HG03565 (cell line): ENCODE measurements around the gene UST.
"Not testable (repeated sequence)": the region's sequence is repeated elsewhere in the genome, so short reads cannot be mapped to it uniquely, and the experiment has no call there.

Experiments
- ATAC-seq: cut with Tn5 transposase; IDR thresholded peaks from one replicate; pipeline ENCODE4 v1.9.1; 2021; ENCODE audit warnings: mild to moderate bottlenecking, moderate library complexity; ENCODE audit not compliant: unreplicated experiment

Gene UST

DNA sequence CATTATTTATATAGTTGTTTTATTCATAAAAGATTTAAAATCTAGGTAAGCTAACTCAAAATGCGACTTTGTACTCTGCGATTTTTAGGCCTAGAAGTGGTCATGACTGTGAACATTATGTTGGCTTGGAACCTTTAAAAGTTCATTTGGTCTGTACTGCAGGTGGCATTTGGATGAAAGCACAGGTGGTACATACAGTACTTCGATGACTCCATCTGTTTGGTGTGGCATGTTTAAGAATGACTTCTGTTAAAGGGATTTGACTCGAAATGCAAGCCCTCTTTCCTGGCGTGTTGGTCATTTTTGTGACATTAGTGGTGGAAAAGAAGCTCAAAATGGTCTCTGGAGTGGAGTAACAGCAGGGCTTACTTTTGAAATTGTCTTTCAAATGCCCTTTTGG, 118.1 kb downstream of the UST start:
- no peak for ATAC-seq

DNA sequence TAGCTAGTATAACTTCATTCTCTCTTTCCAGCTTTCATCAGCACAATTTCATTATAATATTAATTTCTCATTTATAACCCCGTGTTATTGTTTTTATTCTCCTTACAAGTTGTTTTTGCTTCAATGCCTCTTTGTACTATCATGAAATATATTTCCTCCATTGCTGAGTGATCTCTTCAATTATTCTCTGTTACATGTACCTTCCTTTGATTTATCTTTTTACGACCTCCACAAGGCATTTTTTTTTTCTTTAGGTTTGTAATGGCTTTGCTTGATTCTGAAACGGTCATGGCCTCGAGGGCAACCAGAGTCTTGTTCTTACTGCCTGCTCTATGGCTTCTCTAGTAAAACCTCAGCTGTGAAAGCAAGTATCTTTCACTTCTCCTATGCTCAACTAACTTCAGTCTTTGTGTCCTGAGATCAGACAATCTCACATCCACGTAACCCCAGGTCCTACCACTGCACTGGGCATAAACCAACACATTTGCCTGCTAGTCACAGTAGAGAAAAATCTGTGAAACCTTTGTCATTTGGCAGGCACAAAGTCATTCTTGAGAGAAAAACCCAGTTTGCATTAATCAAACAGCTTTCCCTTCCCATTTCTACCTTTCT, 119.9 kb downstream of the UST start:
- peak; percentile 93 for ATAC-seq

DNA sequence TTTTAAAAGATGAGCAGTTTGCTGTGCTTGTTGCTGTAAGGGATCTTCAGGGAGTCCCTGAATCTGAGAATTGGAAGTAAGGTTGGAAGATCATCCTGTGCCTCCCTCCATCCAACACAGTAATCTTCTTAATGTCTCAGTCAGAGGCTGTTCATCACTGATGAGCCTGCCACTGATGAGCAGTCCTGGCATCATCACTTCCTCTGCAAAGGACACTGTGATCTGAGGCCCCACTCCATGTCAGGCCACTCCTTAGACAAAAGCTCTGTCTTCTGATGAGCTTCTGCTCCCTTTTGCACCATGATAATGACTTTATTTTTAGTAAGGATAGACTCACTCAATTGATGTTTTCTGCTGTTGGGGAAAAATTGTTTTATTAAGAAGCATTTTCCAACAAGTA, 121.0 kb downstream of the UST start:
- ATAC-seq = no peak

DNA sequence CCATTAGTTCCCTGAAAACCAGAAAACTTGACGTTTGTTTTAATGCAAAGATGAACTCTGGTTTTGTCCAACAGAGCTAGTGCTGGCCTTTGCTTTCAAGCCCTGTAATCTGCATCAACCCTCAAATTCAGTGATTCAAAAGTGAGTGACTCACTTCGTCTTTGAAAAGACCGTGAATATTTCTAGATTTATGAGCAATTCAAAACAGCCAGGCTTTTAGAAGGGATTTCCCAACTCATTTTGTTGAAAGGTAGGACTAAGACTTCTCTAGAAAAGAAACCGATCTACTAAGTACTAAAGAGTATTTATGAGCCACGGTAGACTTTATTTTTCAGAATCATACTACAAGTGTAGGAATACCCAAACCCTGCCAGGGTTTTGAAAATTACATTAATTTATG, 121.5 kb downstream of the UST start:
- ATAC-seq = no peak

DNA sequence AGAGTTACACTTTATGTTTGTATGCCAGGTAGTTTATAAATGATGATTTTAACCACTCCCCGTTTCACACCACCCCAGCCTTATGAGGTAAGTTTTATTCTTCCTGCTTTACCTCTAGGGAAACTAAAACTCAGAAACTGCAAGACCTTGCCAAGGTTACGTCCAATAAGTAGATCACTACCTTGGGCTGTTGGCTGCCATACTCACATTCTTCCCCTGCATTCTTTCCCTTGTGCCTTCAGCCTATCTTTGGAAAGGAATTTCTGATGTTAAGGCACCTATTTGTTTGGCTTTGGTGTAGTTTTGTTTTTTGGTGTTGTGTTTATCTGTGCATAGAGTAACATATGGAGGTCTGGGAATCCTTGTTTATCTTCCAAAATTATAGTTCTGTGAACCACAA, 122.1 kb downstream of the UST start:
- ATAC-seq = no peak

DNA sequence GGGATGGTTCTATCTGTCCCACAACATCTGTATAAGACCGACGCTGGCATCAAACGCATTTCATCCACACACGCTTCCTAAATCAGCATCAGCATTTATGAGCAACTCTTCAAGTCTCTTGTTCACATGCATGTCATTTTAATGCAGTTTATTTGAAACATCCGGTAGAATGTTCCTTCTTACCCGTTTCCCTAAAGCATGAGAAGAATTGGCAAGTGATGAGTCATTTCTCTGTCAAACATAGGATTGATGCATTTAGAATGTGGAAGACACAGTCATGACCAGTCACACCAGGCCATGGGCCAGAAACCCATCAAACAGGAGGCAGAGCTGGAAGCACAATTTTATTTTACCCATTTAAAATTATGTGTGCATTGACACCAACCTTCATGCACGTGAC, 122.8 kb downstream of the UST start:
- ATAC-seq = no peak

DNA sequence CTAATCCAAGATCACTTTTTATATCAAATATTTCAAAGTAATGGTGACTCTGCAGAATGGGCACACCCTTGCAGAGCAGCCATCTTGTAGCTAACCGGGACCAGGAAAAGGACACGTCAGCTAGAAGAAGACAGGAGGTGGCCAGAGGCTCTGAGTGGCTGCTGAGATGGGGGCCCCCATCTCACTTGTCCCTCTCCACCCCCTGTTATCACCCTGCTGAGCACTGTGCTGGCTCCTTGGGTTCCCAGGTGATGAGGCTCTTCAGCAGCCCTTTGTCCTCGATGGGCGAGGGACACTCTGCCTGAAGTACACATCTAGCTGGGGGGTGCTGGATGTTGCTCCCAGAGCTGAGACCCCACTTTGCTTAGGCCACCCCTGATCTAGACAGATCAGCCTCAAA, 126.3 kb downstream of the UST start:
- no peak for ATAC-seq

DNA sequence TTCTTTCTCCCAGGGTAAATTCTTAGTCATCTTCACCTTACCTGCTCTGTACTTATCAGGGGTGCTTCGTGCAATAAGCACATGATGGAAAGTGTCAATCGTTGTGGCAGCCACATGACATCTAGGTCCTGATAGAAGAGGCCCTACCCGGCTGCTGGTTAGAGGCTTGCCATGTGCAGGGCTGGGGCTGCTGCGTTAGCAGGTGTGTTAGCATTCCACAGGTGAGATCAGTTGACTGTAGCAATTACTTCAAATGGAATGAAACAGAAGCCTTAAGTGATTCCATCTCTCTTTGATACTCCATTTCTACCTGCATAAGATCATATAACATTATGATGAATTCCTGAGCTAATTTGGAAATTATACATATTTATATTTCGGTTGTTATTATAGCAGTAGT, 127.0 kb downstream of the UST start:
- no peak for ATAC-seq

DNA sequence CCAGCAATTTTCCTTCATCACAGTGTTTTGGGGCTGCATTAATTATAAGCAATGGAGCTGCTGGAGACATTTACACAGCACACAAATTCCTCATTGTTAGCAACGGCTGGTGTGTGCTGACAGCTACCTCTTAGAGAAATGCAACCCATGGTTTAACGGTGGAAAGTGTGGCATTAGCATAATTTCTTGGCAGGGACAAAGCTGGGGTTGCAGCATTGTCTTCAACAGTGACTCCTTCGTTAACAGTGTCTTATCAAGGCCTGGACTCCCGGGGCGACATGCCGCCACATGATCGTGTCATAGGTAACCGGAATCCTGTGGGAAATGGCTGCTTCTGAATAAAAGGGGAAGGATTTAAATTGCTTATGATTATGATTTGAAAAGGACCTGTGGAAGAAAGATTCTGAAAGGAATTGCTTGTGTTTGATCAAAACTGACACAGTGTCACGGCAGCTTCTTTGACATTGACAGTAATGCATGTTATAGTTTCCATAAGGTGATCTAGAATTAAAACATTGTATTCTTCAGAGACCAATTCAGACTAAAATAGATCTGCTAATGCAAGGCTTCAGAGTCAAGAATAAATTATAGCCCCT, 128.0 kb downstream of the UST start:
- no peak for ATAC-seq

DNA sequence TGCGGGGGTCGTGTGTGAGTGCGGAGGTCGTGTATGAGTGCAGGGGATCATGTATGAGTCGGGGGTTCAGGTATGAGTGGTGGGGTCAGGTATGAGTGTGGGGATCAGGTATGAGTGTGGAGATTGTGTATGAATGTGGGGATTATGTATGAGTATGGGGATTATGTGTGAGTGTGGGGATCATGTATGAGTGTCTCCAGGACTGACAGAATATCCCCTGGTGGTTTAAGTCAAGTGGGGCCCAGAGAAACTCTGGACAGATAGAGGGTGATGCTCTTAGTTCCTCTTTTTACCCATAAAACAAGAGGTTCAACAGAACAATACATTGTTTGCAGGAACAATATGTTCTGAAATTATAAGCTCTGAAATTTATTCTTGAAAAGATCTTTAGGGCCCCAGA, 131.9 kb downstream of the UST start:
- ATAC-seq = peak; percentile 57

DNA sequence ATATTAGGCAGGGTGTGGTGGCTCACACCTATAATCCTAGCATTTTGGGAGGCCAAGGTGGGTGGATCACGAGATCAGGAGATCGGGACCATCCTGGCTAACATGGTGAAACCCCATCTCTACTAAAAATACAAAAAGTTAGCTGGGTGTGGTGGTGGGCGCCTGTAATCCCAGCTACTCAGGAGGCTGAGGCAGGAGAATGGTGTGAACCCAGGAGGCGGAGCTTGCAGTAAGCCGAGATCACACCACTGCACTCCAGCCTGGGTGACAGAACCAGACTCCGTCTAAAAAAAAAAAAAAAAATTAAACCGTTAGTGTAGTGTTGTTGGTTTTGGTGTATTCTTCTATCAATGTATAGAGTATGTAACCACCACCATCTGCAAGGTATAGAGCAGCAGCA, 133.9 kb downstream of the UST start:
- not testable (repeated sequence) for ATAC-seq

DNA sequence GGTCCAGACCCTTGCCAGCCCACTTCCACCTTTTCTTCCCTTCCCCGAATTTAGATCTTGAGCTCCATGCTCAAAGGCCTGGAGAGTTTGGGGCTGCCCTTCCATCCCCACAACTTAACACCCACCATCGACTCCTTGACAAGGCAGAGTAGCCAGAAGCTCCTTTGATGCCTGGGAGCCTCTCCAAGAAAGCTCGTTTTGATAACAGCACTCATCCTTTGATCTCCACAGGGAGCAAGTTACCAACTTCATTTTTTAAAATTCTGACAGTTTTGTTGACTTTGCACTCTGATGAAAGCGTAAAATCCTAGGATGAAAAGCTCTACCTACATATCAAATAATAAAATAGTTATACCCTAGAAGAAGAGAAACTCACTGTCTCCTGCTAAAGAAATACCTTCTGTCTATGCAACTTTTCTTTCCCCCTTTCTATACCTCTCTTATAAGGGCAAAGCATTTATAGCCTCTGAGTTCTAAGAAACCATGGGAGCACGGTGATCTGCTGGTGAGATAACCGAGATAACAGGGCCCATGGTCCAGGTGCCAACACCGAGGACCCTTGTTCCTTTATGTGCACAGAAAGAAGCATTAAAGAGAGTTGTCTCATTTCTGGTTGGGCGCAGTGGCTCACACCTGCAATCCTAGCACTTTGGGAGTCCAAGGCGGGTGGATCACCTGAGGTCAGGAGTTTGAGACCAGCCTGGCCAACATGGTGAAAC, 134.9 kb downstream of the UST start:
- no peak for ATAC-seq

DNA sequence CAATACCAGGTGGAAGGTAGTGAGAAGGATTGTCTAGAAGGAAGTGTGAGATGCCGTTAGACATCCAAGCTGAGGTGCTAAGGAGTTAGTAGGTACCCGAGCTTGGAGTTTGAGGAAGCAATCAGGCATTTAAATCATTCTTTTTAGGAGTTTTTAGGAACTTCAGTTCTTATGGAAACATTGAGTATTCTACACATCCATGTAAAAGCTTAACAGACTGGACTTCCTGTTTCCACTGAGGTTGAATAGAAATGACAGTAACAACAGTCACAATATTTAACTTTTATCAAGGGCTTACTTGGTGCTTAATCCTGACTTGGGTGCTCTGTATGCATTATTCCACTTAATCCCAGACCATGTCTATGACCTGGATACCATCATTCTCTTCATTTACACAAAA, 136.4 kb downstream of the UST start:
- ATAC-seq = no peak

DNA sequence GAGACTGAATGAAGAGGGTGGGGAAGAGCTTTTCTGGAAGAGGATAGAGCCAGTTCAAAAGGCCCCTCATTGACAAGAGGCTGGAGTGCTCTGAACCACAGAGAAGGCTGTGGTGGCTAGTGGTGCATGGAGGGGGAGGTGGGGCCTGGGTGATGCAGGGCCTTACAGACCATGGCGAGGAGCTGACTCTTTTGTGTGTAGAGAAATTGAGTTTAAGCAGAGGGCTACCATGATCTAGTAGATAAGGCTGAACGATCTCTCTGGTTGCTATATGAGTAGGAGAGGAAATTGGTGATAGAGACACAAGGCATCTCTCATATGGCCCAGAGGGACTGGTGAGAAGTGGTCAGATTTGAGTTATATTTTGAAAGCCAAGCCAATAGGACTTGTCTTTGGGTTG, 137.6 kb downstream of the UST start:
- peak; percentile 90 for ATAC-seq

DNA sequence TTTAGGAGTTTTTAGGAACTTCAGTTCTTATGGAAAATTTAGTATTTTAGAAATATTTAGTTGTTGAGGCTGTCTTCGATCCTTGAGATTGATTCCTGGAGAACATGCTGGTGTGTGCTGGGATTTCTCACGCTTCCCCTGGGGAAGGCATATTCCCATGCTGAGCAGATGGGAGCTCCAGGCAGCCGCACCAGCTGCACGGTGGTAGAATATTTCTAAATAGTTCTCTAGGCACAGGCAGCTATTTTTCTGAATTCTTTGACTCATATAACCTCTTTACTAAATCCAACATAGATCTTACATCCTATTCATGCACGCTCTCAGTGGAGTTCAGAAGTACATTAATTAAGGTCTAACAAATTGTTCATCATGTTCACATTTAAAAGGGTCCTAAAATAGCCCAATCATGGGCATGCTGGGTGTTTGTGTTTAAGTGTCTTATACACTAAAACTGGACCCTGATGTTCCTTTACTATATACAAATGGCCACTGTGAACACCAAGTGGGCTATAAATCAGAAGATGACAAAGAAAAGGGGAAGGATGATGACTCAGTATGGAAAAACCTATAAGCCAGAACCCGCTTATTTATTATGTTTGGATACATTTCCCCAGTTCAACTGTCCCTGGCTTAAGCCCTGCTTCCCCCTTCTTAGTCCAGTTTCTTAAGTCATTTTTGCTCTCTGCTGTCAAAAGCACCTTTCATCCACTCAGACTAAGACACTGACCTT, 138.5 kb downstream of the UST start:
- no peak for ATAC-seq

DNA sequence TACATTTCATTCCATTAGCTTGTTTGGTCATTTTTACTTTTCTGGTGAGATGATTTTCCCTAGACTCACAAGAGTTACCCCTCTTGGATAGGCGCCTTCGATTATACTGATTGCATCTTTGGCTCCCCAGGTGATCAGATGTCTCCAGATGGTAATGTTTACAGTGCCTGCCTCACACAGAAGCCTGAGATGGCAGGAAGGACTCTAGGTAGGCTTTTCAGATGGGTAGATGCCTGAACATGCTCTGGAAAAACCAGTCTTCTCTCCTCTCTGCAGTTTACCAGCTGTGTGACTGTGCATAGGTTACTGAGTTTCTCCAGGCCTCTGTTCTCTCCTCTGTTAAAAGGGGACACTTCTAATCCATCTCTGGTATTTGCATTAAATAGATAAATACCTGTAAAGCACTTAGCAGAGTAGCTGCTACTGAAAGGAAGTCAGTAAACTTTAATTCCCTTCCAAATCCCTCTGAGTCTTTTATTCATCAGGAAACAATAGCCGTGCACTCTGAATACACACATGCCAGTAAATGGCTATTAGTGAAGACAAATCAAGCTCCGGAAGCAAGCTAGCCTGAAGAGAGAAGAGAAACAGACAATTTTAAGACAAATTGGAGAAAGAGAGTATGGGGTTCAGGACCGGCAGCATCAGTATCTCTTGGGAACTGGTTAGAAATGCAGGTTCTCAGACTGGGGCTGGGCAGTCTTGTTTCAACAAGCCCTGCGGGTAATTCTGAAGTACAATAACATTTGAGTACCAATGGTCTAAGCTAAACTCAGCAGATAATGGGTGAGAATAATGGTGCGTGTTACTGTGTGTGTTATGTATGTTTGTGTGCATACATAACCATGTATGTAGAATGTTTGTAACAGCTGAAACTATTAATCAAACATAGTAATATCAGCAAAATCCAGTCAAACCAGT, 139.4 kb downstream of the UST start:
- ATAC-seq = no peak

DNA sequence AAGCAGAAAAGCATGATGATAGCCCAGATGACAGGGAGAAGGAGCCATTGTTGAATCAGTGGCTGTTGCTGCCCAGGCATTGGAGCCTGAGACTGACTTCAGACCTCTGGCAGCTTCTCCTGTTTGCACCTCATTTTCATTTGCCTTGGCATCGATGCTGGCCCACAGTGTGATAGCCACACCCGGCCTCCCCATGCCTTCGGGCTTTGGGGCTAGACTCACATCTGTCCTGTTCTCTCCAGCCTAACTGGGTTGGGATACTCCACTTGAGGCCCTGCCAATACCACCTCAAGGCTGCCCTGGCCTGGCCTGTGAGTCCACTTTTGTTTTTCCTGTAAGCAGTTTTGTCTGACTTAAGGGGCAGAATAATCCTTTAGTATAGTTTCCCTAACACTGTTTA, 140.4 kb downstream of the UST start:
- no peak for ATAC-seq

DNA sequence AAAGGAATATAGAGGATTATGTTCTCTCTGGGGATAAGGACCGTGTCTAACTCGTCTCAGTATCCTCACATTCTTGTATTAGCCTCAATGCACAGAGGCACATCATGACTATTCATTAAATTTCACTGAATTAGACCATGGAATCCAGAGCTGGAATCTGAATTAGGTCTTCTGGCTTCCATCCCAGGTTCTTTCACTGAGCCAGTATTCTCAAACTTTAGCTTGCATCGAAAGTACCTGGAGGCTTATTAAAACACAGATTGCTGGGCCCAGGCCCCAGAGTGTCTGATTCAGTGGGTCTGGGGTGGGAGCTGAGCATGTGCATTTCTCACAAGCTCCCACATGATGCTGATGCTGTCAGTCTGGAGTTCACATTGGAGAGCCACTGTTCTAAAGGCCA, 142.0 kb downstream of the UST start:
- ATAC-seq = no peak

DNA sequence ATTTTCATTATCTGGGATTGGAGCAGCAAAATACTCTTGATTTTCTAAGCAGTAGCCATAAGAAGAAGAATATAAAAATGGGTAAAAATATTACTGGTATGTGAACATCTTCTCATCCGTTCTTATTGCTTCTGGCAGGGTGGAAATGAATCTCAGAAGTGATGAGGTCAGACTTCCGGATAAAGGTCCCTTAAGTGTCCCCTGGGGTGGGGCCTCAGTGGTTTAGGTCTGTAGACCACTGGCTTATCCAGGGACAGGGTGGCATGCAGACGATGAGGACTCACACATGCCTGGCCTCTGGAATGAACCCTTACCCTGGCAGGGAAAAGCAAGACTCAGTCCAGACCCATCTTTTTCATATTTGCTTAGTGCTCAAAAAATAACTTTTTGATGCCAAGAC, 143.3 kb downstream of the UST start:
- no peak for ATAC-seq

DNA sequence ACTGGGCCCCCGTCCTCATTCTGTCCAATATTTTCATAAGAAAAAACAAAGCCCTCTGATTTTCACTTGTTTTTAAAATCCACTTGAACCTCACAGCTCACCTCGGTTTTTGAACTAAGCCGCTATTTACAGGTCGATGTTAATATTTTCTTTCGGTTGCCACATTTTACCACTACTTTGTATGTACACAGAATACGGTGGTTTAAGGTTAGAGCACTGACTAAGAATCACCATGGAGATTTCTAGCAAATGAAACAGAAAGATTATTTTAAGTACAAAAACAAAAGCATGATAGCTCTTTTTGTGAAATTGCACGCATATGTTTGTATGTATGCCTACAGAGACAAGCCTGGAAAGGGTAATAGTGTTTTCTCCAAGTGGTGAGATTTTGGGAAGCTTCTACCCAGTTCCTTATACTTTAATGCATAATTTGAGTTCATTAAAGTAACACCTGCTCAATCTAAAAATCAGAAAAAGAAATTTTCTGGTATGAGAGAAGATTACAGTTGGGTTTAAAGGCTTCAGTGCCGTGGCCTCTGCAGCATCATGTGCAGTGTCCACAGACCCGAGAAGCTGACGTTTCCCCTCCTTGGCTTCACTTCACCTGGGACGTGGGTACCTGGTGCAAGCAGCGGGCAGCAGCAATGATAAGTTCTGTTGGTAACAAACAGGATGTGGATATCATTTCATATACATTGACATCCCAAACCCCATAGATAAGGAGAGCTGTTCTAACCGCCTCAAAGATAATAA, 144.0 kb downstream of the UST start:
- ATAC-seq = no peak
